Fibroblast of lung (primary cell): ENCODE measurements around the gene HS3ST1. TPM values are rescaled to one million over a fixed set of nuclear protein-coding genes. Genes with fewer than 3 reads are reported as not detected.
A peak's percentile ranks its signal among the peaks of the same experiment; 100 is the strongest.

Source experiments
- DNase-seq, 2 donors: peaks; one replicate each; pipeline versions ENCODE4 v3.0.0 to v3.0.0-alpha.2; 2010; ENCODE audit warnings: low read depth in 2 of 2
- H2AFZ ChIP-seq: 2 replicates; pipeline ENCODE4 v1.5.1; 2012; ENCODE audit warnings: low read length, control low read depth, inconsistent platforms
- H3K27ac ChIP-seq: 2 replicates; pipeline ENCODE4 v1.5.1; 2011; ENCODE audit warnings: low read length, control low read depth; ENCODE audit not compliant: insufficient read depth
- H3K27me3 ChIP-seq: 2 replicates; pipeline ENCODE4 v1.5.1; 2011; ENCODE audit warnings: mild to moderate bottlenecking, low read length; ENCODE audit not compliant: control insufficient read depth, insufficient read depth
- H3K36me3 ChIP-seq: 2 replicates; pipeline ENCODE4 v1.5.1; 2011; ENCODE audit warnings: low read length; ENCODE audit not compliant: control insufficient read depth, insufficient read depth
- H3K4me1 ChIP-seq: 2 replicates; pipeline ENCODE4 v1.5.1; 2011; ENCODE audit warnings: low read length; ENCODE audit not compliant: control insufficient read depth, insufficient read depth; ENCODE audit errors: extremely low read depth
- H3K4me2 ChIP-seq: 2 replicates; pipeline ENCODE4 v1.5.1; 2011; ENCODE audit warnings: low read length, control low read depth; ENCODE audit not compliant: insufficient read depth; ENCODE audit errors: extremely low read depth
- H3K4me3 ChIP-seq, 4 experiments: fragments of 200-600 bp in 1 of 4; sonication (generic) in 1 of 4; replicated peaks in 1 of 4; 2 replicates each; pipeline ENCODE4 v1.5.1; 2011 to 2016; ENCODE audit warnings: low read length in 4 of 4, low read depth in 3 of 4, mild to moderate bottlenecking in 3 of 4, control low read depth in 2 of 4, inconsistent platforms in 1 of 4, mixed read lengths in 1 of 4; ENCODE audit not compliant: insufficient read depth in 1 of 4; ENCODE audit errors: control extremely low read depth in 1 of 4
- H3K79me2 ChIP-seq: 2 replicates; pipeline ENCODE4 v1.5.1; 2012; ENCODE audit warnings: mild to moderate bottlenecking, low read length, inconsistent platforms; ENCODE audit not compliant: control insufficient read depth, insufficient read depth
- H3K9ac ChIP-seq: 2 replicates; pipeline ENCODE4 v1.5.1; 2011; ENCODE audit warnings: mild to moderate bottlenecking, low read length, control low read depth; ENCODE audit not compliant: insufficient read depth
- H3K9me3 ChIP-seq: 2 replicates; pipeline ENCODE4 v1.5.1; 2012; ENCODE audit warnings: low read depth, low read length; ENCODE audit not compliant: control insufficient read depth, insufficient read depth
- H4K20me1 ChIP-seq: 2 replicates; pipeline ENCODE4 v1.5.1; 2011; ENCODE audit warnings: low read length; ENCODE audit not compliant: control insufficient read depth, insufficient read depth; ENCODE audit errors: extremely low read depth
- EZH2 ChIP-seq: IDR thresholded peaks from 2 replicates; pipeline ENCODE4 v1.5.1; 2012; ENCODE audit warnings: low read length, control low read depth, mild to moderate bottlenecking; ENCODE audit errors: missing control alignments
- polyA plus RNA-seq, 2 donors: library from polyadenylated mRNA; depleted of rRNA in 1 of 2; stranded (reverse) in 1 of 2; unstranded in 1 of 2; fragments of >200 nt; gene quantifications; 2 replicates each; pipeline ENCODE4 v1.2.1, GENCODE V29; 2011 to 2012; ENCODE audit warnings: missing spikeins in 1 of 2
- total RNA-seq: library from RNA; depleted of rRNA; stranded (reverse); fragments of >200 nt; gene quantifications from 2 replicates; pipeline ENCODE4 v1.2.1, GENCODE V29; 2014
- TF ChIP-seq, protein P1 (sequence below), 2 donors: IDR thresholded peaks in 1 of 2; conservative IDR thresholded peaks in 1 of 2; 1 replicate in 1 of 2; 2 replicates in 1 of 2; pipeline ENCODE4 v1.5.1; 2011 to 2012; ENCODE audit warnings: low read length in 2 of 2, control low read depth in 1 of 2, inconsistent platforms in 1 of 2, low read depth in 1 of 2, mild to moderate bottlenecking in 1 of 2

The HS3ST1 gene
- total and polyA plus RNA-seq, 2 donors (not counting 1 experiment from before 2014, with no cell fraction given), result 0.01 TPM; not detected in 1

DNA sequence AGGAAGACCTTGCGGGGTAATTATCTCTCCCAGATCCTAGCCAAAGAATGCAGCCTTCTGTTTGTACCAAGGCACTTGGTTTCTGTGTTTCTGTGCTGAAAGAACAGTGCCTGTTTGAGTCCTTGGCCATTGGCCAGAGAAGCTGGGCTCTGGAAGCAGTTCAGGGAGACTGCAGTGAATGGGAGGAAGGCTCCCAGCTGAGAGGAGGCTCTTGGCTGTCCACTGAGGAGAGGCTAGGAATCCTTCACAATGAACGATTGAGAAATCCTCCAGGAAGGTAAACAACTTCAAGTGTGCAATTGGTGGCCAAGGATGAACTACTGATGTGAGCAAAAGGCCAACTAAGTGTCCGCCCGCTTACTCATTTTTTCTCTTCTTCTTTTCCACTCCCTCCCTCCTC is 61.3 kb downstream of the HS3ST1 start:
- Histone ChIP-seq H3K4me1 (no peaks in the 10 kb centered on the region), H3K79me2 (no peaks in the 10 kb centered on the region), H3K9me3 (no peaks in the 10 kb centered on the region), H3K9ac (no peak overlapping the region), H3K27me3 (no peaks in the 10 kb centered on the region), H4K20me1 (no peaks in the 10 kb centered on the region), H2AFZ (no peak overlapping the region), H3K4me2 (no peak overlapping the region), H3K4me3 (no peak overlapping the region), H3K27ac (no peak overlapping the region), H3K36me3 (no peaks in the 10 kb centered on the region)
- DNase-seq, result peak; percentile 23 to 50
- TF ChIP-seq, protein P1, sequence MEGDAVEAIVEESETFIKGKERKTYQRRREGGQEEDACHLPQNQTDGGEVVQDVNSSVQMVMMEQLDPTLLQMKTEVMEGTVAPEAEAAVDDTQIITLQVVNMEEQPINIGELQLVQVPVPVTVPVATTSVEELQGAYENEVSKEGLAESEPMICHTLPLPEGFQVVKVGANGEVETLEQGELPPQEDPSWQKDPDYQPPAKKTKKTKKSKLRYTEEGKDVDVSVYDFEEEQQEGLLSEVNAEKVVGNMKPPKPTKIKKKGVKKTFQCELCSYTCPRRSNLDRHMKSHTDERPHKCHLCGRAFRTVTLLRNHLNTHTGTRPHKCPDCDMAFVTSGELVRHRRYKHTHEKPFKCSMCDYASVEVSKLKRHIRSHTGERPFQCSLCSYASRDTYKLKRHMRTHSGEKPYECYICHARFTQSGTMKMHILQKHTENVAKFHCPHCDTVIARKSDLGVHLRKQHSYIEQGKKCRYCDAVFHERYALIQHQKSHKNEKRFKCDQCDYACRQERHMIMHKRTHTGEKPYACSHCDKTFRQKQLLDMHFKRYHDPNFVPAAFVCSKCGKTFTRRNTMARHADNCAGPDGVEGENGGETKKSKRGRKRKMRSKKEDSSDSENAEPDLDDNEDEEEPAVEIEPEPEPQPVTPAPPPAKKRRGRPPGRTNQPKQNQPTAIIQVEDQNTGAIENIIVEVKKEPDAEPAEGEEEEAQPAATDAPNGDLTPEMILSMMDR (conservative IDR thresholded peaks at IDR 0.05 in 1 of 2, IDR thresholded peaks at IDR 0.05 in 1 of 2; ENCODE audit: low read depth in 1 of 2, low read length in 2 of 2), result no peak
- no peak for TF ChIP-seq EZH2

DNA sequence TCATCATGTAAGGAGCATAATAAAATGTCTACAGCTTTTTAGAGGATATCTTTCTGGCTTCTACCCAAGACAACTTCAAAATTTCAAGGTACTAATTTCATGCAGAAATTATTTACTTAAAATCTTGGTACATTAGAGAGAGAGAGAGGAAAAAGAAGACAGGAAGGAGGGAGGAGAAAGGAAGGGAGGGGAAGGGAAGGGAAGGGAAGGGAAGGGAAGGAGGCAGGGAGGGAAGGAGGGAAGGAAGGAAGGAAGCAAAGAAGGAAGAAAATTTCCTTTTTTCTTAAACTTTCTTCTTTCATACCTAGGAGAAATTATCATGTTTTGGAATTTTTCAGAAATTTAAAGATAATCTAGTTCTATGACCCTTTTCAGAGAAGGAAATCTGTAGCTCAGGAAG is 61.8 kb downstream of the HS3ST1 start:
- Histone ChIP-seq H2AFZ (no peak overlapping the region), H3K9me3 (no peaks in the 10 kb centered on the region), H3K4me2 (no peak overlapping the region), H3K4me1 (no peaks in the 10 kb centered on the region), H3K27me3 (no peaks in the 10 kb centered on the region), H3K27ac (no peak overlapping the region), H3K79me2 (no peaks in the 10 kb centered on the region), H3K36me3 (no peaks in the 10 kb centered on the region), H4K20me1 (no peaks in the 10 kb centered on the region), H3K9ac (no peak overlapping the region), H3K4me3 (no peak overlapping the region)
- TF ChIP-seq EZH2, result no peak
- TF ChIP-seq, protein P1 (conservative IDR thresholded peaks at IDR 0.05 in 1 of 2, IDR thresholded peaks at IDR 0.05 in 1 of 2; ENCODE audit: low read depth in 1 of 2, low read length in 2 of 2), result no peak
- no peak for DNase-seq

DNA sequence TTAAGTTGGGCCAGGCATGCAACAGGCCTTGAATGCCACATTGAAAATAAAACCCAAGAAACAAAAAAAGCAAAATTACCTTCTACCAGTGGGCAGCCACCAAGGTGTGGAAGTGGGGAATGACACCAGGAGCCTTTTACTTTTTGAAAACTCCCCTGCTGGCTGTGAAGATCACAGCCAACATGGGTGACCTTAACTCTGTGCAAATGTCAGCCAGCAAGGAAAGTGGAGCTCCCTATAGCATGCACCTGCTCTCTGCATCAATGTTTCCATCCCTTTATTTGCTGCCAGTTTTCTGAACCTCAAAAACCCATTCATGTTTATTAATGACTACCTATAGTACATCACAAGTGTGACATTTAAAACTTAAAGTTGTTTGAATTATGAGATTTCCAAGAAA is 63.7 kb downstream of the HS3ST1 start:
- Histone ChIP-seq H3K4me2 (no peak overlapping the region), H3K79me2 (no peaks in the 10 kb centered on the region), H3K9me3 (no peaks in the 10 kb centered on the region), H3K36me3 (no peaks in the 10 kb centered on the region), H3K4me1 (no peaks in the 10 kb centered on the region), H3K9ac (no peak overlapping the region), H2AFZ (no peak overlapping the region), H3K27me3 (no peaks in the 10 kb centered on the region), H4K20me1 (no peaks in the 10 kb centered on the region), H3K4me3 (no peak overlapping the region), H3K27ac (no peak overlapping the region)
- no peak for TF ChIP-seq EZH2
- TF ChIP-seq, protein P1 (conservative IDR thresholded peaks at IDR 0.05 in 1 of 2, IDR thresholded peaks at IDR 0.05 in 1 of 2; ENCODE audit: low read depth in 1 of 2, low read length in 2 of 2), result no peak
- DNase-seq, result no peak
